IMR-90 (cell line): Measurements from ENCODE around the gene PATJ. TPM values are rescaled to one million over a fixed set of nuclear protein-coding genes. Genes with fewer than 3 reads are reported as not detected.

Experiments used
- ATAC-seq: fragments of 200-7000 bp; cut with Tn5 transposase; 2 replicates; pipeline ENCODE4 v1.9.1; 2020; ENCODE audit warnings: low read depth, mild to moderate bottlenecking, moderate library complexity
- BruUV-seq: library from RNA; stranded (reverse); fragments of 400-500 nt; replicated peaks from 2 replicates; lab custom pipeline; 2021; lab: Mats Ljungman, UMichigan
- CTCF ChIA-PET: fragments of 300-600 bp; formaldehyde crosslinking; extraction: SDS; loops from one replicate; lab custom pipeline; 2021; ENCODE audit warnings: antibody characterized with exemption; lab: Yijun Ruan, JAX
- POLR2A ChIA-PET: fragments of 300-600 bp; sonication (Branson Sonifier 250); formaldehyde crosslinking; loops from one replicate; lab custom pipeline; 2022; ENCODE audit warnings: antibody characterized with exemption; ENCODE audit not compliant: unreplicated experiment; lab: Charles Lee
- DNase-seq: peaks from one replicate; pipeline ENCODE4 v3.0.0; 2013
- H2AFZ ChIP-seq: replicated peaks from 2 replicates; pipeline ENCODE3; 2013; ENCODE audit warnings: low read length, mild to moderate bottlenecking; ENCODE audit not compliant: poor library complexity
- H2AK5ac ChIP-seq: 2 replicates; pipeline ENCODE4 v1.6.1; 2013; ENCODE audit warnings: low read depth, low read length, inconsistent platforms
- H2AK9ac ChIP-seq: replicated peaks from 2 replicates; pipeline ENCODE3; 2013; ENCODE audit warnings: mild to moderate bottlenecking, low read depth, low read length, moderate library complexity; ENCODE audit not compliant: poor library complexity
- H2BK120ac ChIP-seq: 2 replicates; pipeline ENCODE4 v1.6.1; 2013; ENCODE audit warnings: low read depth, low read length, inconsistent platforms
- H2BK15ac ChIP-seq: 3 replicates; pipeline ENCODE4 v1.6.1; 2013; ENCODE audit warnings: low read depth, low read length, inconsistent platforms
- H2BK20ac ChIP-seq: 2 replicates; pipeline ENCODE4 v1.6.1; 2013; ENCODE audit warnings: low read depth, mild to moderate bottlenecking, inconsistent platforms, low read length, moderate library complexity
- H2BK5ac ChIP-seq: 2 replicates; pipeline ENCODE4 v1.6.1; 2013; ENCODE audit warnings: mild to moderate bottlenecking, low read depth, low read length, inconsistent platforms; ENCODE audit not compliant: poor library complexity, severe bottlenecking
- H3K14ac ChIP-seq: replicated peaks from 2 replicates; pipeline ENCODE4 v1.6.1; 2013; ENCODE audit warnings: low read depth, low read length, inconsistent platforms
- H3K18ac ChIP-seq: 2 replicates; pipeline ENCODE4 v1.6.1; 2013; ENCODE audit warnings: low read depth, low read length, control low read depth
- H3K23ac ChIP-seq: 2 replicates; pipeline ENCODE4 v1.6.1; 2013; ENCODE audit warnings: low read depth, low read length, inconsistent platforms
- H3K27ac ChIP-seq: 2 replicates; pipeline ENCODE4 v1.5.1; 2013; ENCODE audit warnings: mild to moderate bottlenecking, control low read depth, low read length; ENCODE audit not compliant: insufficient read depth
- H3K27me3 ChIP-seq: 2 replicates; pipeline ENCODE4 v1.6.1; 2013; ENCODE audit warnings: low read length; ENCODE audit not compliant: control insufficient read depth, insufficient read depth
- H3K36me3 ChIP-seq: 2 replicates; pipeline ENCODE4 v1.6.1; 2013; ENCODE audit warnings: low read length, mixed read lengths; ENCODE audit not compliant: control insufficient read depth, insufficient read depth
- H3K4ac ChIP-seq: 2 replicates; pipeline ENCODE4 v1.6.1; 2013; ENCODE audit warnings: low read depth, low read length, inconsistent platforms
- H3K4me1 ChIP-seq: 2 replicates; pipeline ENCODE4 v1.6.1; 2013; ENCODE audit warnings: low read length, mixed read lengths; ENCODE audit not compliant: control insufficient read depth, insufficient read depth
- H3K4me2 ChIP-seq: 2 replicates; pipeline ENCODE4 v1.6.1; 2013; ENCODE audit warnings: low read depth, mild to moderate bottlenecking, control low read depth, low read length, moderate library complexity
- H3K4me3 ChIP-seq: 2 replicates; pipeline ENCODE4 v1.5.1; 2013; ENCODE audit warnings: low read depth, mild to moderate bottlenecking, control low read depth, low read length, moderate library complexity; ENCODE audit not compliant: insufficient read depth
- H3K56ac ChIP-seq: 2 replicates; pipeline ENCODE4 v1.6.1; 2013; ENCODE audit warnings: low read length, inconsistent platforms; ENCODE audit not compliant: insufficient read depth; ENCODE audit errors: extremely low read depth
- H3K79me1 ChIP-seq, 2 experiments: 2 replicates each; pipeline ENCODE4 v1.6.1; 2013; ENCODE audit warnings: low read length in 2 of 2, inconsistent platforms in 1 of 2, low read depth in 1 of 2
- H3K9ac ChIP-seq: 2 replicates; pipeline ENCODE4 v1.6.1; 2013; ENCODE audit warnings: low read depth, low read length, control low read depth
- H3K9me1 ChIP-seq: 2 replicates; pipeline ENCODE4 v1.6.1; 2013; ENCODE audit warnings: low read length, inconsistent platforms; ENCODE audit not compliant: insufficient read depth
- H3K9me3 ChIP-seq: 2 replicates; pipeline ENCODE4 v1.6.1; 2013; ENCODE audit warnings: low read length; ENCODE audit not compliant: control insufficient read depth, insufficient read depth
- H4K20me1 ChIP-seq: 2 replicates; pipeline ENCODE4 v1.6.1; 2013; ENCODE audit warnings: low read length, inconsistent platforms; ENCODE audit not compliant: insufficient read depth
- H4K5ac ChIP-seq: 2 replicates; pipeline ENCODE4 v1.6.1; 2013; ENCODE audit warnings: mild to moderate bottlenecking, low read depth, low read length, control low read depth
- H4K8ac ChIP-seq, 2 experiments: 2 replicates each; pipeline ENCODE4 v1.6.1; 2013; ENCODE audit warnings: low read depth in 2 of 2, low read length in 2 of 2, control low read depth in 1 of 2, inconsistent platforms in 1 of 2
- H4K91ac ChIP-seq: 2 replicates; pipeline ENCODE4 v1.6.1; 2013; ENCODE audit warnings: low read depth, low read length, inconsistent platforms; ENCODE audit not compliant: insufficient read depth
- CHD1 ChIP-seq: IDR thresholded peaks from 2 replicates; pipeline ENCODE4 v1.6.1; 2012; ENCODE audit warnings: low read depth, low read length, improper control_type of control experiment
- CTCF ChIP-seq: conservative IDR thresholded peaks from 2 replicates; pipeline ENCODE4 v1.5.1; 2012; ENCODE audit warnings: mild to moderate bottlenecking, low read depth, low read length, improper control_type of control experiment
- ELK1 ChIP-seq: fragments of 150-350 bp; IDR thresholded peaks from 2 replicates; pipeline ENCODE4 v1.6.1; 2016; ENCODE audit warnings: low read depth, mild to moderate bottlenecking, low read length, moderate library complexity, borderline replicate concordance
- MAFK ChIP-seq: IDR thresholded peaks from 2 replicates; pipeline ENCODE4 v1.6.1; 2012; ENCODE audit warnings: low read depth, low read length, improper control_type of control experiment
- MAZ ChIP-seq: IDR thresholded peaks from 2 replicates; pipeline ENCODE4 v1.6.1; 2012; ENCODE audit warnings: low read depth, mild to moderate bottlenecking, low read length, improper control_type of control experiment, moderate library complexity, borderline replicate concordance
- MXI1 ChIP-seq: IDR thresholded peaks from 2 replicates; pipeline ENCODE4 v1.6.1; 2012; ENCODE audit warnings: low read depth, mild to moderate bottlenecking, low read length, moderate library complexity, borderline replicate concordance
- NFE2L2 ChIP-seq: fragments of 150-350 bp; IDR thresholded peaks from 2 replicates; pipeline ENCODE4 v1.6.1; 2016; ENCODE audit warnings: low read depth, mild to moderate bottlenecking, low read length
- POLR2A ChIP-seq: IDR thresholded peaks from 2 replicates; pipeline ENCODE4 v1.6.1; 2012; ENCODE audit warnings: mild to moderate bottlenecking, low read depth, low read length
- RAD21 ChIP-seq: IDR thresholded peaks from 2 replicates; pipeline ENCODE4 v1.6.1; 2012; ENCODE audit warnings: low read length, improper control_type of control experiment
- RCOR1 ChIP-seq: IDR thresholded peaks from 2 replicates; pipeline ENCODE4 v1.6.1; 2012; ENCODE audit warnings: mild to moderate bottlenecking, low read length, improper control_type of control experiment; ENCODE audit not compliant: insufficient replicate concordance
- RFX5 ChIP-seq: IDR thresholded peaks from 2 replicates; pipeline ENCODE4 v1.8.0; 2012; ENCODE audit warnings: low read depth, mild to moderate bottlenecking, low read length, moderate library complexity
- SMC3 ChIP-seq: fragments of 150-350 bp; IDR thresholded peaks from 2 replicates; pipeline ENCODE4 v1.6.1; 2016; ENCODE audit warnings: low read depth, mild to moderate bottlenecking, antibody characterized with exemption, low read length, moderate library complexity
- USF2 ChIP-seq: fragments of 150-350 bp; IDR thresholded peaks from 2 replicates; pipeline ENCODE4 v1.6.1; 2017; ENCODE audit warnings: mild to moderate bottlenecking, antibody characterized with exemption, low read length, low read depth
- WGBS, 2 experiments: methylation state at CpG; one replicate each; pipeline versions ENCODE4 v1.1.5 to v1.1.7; 2013; ENCODE audit warnings: missing lambda C conversion rate in 2 of 2; ENCODE audit not compliant: insufficient read length in 1 of 2; ENCODE audit errors: extremely low coverage in 2 of 2; 5-methylcytosine and 5-hydroxymethylcytosine counted together
- dilution Hi-C: fragments of 300-500 bp; cut with HindIII; formaldehyde crosslinking; loops from one replicate; pipeline ENCODE4 v1.14.3; 2018; ENCODE audit warnings: low sequenced_read_pairs; ENCODE audit not compliant: unreplicated experiment
- in situ Hi-C: fragments of 300-500 bp; cut with MboI; formaldehyde crosslinking; loops from 3 replicates; pipeline ENCODE4 v1.14.3; 2019; ENCODE audit warnings: low sequenced_read_pairs, inconsistent platforms, mixed read lengths
- intact Hi-C: fragments of 100-400 bp; cut with micrococcal nuclease; formaldehyde crosslinking; loops from 2 replicates; pipeline ENCODE4 v1.10.0; 2022
- polyA plus RNA-seq, 3 experiments: library from polyadenylated mRNA; depleted of rRNA; stranded (reverse); fragments of >200 nt; gene quantifications; 2 replicates each; pipeline ENCODE4 v1.2.3, GENCODE V29; 2012; ENCODE audit warnings: low replicate concordance in 1 of 3
- total RNA-seq: library from RNA; depleted of rRNA; stranded (reverse); fragments of >200 nt; gene quantifications from 2 replicates; pipeline ENCODE4 v1.2.3, GENCODE V29; 2012

Gene PATJ
- total and polyA plus RNA-seq, 2 of the 4 experiments (the other 2 are of a cell fraction) = 2.0 to 3.4 TPM

GRCh38 chr1:62064829-62065407 is 322.6 kb downstream of the PATJ start:
- H3K4me3 ChIP-seq = no peak overlapping the region
- no peak overlapping the region for H3K18ac ChIP-seq
- no peak overlapping the region for H3K9ac ChIP-seq
- H3K14ac ChIP-seq = no peak overlapping the region
- H3K36me3 ChIP-seq = no peaks in the 10 kb centered on the region
- no peak overlapping the region for H3K4ac ChIP-seq
- WGBS, 2 experiments = no CpG with 5 or more reads among the region's 4 CpGs
- no peak for ATAC-seq
- POLR2A ChIA-PET = no interaction called here
- no peaks in the 10 kb centered on the region for H3K9me3 ChIP-seq
- no peak overlapping the region for H3K23ac ChIP-seq
- no peak overlapping the region for H2AK5ac ChIP-seq
- no peaks in the 10 kb centered on the region for H3K9me1 ChIP-seq
- H4K8ac ChIP-seq = no peak overlapping the region
- CTCF ChIA-PET = interaction anchor here (1.3 kb wide), 1 partner anchor 18 kb away, joined by 4 read pairs; no protein-coding TSS in a partner anchor
- H3K4me2 ChIP-seq = no peak overlapping the region
- no peak overlapping the region for H2BK15ac ChIP-seq
- intact Hi-C loops = no loop called here
- no peak overlapping the region for H3K27ac ChIP-seq
- in situ Hi-C loops = no loop called here
- no peak overlapping the region for H2AK9ac ChIP-seq
- H4K91ac ChIP-seq = no peak overlapping the region
- H3K27me3 ChIP-seq = no peaks in the 10 kb centered on the region
- DNase-seq = no peak
- no peak overlapping the region for H4K5ac ChIP-seq
- H4K20me1 ChIP-seq = no peaks in the 10 kb centered on the region
- H2BK120ac ChIP-seq = no peak overlapping the region
- H3K56ac ChIP-seq = no peak overlapping the region
- no peaks in the 10 kb centered on the region for H3K4me1 ChIP-seq
- no peaks in the 10 kb centered on the region for H3K79me1 ChIP-seq
- H2AFZ ChIP-seq = no peak overlapping the region
- H2BK5ac ChIP-seq = no peak overlapping the region
- TF ChIP-seq NFE2L2 = no peak
- no peak for TF ChIP-seq MXI1
- no peak for TF ChIP-seq ELK1
- TF ChIP-seq USF2 = no peak
- no peak for TF ChIP-seq RCOR1
- TF ChIP-seq MAFK = no peak
- no peak for TF ChIP-seq CHD1
- TF ChIP-seq CTCF = no peak
- no peak for TF ChIP-seq MAZ
- no peak for TF ChIP-seq RAD21
- TF ChIP-seq SMC3 = no peak
- TF ChIP-seq RFX5 = no peak
- TF ChIP-seq POLR2A = no peak
- dilution Hi-C loops = no loop called here
- BruUV-seq = no TSS peak
- no peak overlapping the region for H2BK20ac ChIP-seq
